HG03196 (cell line): Measurements from ENCODE around the gene CRIP3.
"Not testable (repeated sequence)": the region's sequence is repeated elsewhere in the genome, so short reads cannot be mapped to it uniquely, and the experiment has no call there.

Experiments
- ATAC-seq: cut with Tn5 transposase; IDR thresholded peaks from one replicate; pipeline ENCODE4 v1.9.1; 2021; ENCODE audit not compliant: unreplicated experiment

CRIP3 gene

DNA sequence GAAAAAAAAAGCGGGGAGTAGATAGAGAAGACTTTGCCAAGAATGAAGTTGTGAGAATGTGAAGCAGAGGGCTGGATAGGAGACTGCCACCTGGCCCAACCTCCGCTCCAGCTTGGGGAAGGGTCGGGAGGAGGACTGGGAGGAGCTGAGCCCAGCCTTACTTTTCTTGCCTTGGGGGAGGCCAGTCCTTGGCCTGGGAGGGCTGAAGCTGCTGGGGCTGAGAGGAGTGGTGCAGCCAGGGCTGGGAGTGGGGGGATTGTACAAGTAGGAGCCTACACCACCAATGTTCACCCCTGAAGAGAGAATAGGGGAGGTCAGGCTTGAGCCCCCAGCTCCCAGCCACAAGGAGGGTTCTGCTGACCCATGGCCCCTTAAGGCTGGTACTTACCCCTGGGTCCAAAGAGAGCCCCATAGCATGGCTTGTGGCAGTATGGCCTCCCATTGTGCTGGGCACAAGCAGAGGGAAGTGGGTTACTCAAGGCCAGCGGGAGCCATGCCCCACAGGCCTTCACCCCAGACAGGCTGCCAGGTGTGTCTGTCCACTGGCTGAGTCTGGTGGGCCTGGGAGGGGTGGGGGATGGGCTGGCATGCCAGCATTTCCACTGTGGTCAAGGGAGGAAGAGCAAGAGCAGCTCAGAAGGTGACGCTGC, 1.1 kb downstream of the CRIP3 start:
- no peak for ATAC-seq

DNA sequence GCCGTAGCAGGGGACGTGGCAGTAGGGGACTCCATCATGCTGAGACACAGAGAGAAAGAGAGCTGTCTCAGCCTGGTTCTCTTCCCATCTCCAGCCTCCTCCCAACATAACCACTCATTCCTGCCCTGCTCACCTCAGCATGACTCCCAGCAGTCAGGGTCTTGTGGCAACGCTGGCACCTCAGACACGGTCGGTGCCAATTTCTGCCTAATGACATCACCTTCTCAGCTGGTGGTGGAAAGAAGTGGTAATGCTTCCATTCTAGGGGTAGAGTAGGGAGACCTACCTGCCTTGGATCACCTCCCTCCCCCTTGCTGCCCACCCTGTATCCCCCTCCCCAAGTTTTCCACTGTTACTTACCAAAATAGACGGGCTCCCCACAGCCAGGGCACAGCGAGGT, 2.5 kb downstream of the CRIP3 start:
- no peak for ATAC-seq

DNA sequence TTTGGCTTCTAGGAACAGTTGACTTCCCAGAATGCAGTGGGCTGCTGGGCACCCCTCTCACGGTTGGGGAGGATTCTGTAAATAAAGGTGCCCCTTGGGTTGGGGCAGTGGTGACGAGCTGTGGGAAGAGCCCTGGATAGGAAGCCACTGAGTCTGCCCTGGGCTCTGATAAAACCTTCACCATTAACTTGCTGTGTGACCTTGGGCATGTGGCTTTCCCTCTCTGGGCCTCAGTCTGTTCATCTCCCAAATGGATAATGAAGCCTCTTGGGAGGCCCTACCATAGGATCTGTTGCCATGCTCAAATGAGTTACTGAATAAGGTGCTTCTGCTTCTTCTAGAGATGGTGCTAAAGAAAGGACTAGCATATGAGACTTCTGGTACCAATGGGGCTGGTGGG, 3.7 kb downstream of the CRIP3 start:
- ATAC-seq: no peak

DNA sequence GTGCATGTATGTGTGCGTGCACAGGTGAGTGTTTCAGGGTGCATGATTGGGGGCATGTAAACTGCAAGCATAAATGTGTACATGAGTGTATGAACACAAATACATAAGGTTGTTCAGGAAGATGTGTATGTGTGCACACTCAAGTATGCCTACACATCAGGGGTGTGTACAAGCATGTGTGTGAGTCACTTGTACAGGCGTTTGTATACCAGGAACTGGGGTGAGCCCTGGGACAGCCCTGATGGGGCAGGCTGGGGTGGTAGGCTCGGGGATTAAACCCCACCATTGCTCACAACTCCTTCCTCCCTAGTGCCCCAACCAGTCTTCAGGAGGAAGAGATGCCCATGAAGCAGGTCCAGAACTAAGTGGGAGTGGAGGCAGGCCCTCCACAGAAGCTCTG, 4.3 kb downstream of the CRIP3 start:
- no peak for ATAC-seq

DNA sequence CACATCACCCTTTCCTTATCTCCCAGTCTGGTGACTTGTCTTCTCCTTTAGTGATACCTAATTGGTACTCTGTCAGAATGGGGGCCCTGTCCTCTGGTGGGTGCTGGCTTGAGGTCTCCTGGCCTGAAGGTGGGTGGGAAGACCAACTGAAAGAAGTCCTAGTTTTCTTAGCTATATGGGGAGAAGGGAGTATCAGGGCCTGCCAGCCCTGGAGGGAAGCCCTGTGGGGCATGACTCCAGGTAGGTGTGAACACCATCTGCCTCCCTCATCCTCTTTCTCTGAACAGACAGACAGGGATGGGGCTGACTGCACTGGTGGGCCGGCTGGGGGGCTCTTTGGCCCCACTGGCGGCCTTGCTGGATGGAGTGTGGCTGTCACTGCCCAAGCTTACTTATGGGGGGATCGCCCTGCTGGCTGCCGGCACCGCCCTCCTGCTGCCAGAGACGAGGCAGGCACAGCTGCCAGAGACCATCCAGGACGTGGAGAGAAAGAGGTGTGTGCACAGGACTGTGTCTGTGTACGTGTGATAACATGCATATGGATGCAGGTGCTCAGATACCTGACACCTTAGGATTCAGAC, 4.8 kb downstream of the CRIP3 start:
- ATAC-seq: no peak

DNA sequence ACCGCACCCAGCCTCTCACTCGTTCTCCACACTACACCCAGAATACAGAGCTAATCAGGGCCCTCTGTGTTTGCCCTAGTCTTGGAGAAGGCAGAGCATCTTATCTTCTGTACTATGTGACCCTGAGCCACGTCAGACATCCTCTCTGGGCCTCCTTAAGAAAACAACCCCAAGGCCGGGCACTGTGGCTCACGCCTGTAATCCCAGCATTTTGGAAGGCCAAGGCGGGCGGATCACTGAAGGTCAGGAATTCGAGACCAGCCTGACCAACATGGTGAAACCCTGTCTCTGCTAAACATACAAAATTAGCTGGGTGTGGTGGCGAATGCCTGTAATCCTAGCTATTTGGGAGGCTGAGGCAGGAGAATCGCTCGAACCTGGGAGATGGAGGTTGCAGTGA, 5.6 kb downstream of the CRIP3 start:
- ATAC-seq: not testable (repeated sequence)

DNA sequence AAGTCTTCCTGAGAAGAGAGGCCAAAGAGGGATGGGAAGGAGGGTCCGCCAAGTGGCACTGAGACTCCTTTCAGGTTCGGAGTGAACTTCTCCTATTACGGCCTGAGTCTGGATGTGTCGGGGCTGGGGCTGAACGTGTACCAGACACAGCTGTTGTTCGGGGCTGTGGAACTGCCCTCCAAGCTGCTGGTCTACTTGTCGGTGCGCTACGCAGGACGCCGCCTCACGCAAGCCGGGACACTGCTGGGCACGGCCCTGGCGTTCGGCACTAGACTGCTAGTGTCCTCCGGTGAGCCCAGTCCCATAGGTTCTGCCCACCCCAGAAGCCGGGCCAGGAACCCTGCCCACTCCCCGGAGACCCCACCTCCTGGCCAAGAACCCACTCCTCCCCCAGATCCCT, 6.5 kb downstream of the CRIP3 start:
- ATAC-seq: no peak

DNA sequence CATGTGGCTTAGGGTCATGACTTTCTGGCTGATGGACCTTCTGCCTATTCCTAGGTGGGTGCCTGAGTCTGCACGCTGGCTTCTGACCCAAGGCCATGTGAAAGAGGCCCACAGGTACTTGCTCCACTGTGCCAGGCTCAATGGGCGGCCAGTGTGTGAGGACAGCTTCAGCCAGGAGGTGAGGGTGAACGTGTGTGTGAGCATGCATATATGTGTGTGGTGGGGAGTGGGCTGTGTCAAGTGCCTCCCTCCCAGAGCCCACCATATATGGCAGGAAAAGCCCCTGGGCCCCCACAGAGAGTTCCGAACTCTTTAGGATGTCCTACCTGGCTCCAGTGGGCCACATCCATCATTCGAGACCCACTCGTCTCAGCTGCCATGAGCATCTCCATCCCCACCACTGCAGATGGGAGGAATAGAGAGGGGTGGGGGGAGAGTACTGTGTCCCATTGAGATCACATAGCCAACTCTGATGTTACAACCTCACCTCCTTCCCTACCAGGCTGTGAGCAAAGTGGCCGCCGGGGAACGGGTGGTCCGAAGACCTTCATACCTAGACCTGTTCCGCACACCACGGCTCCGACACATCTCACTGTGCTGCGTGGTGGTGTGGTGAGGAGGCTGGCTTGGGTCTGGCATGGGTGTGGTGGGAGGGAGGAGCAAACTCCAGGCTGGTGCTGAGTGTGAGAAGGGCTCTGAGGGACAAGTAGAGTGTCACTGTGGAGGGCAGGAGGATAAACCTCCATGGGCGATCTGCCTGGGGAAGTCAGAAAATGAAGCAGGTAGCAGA, 7.3 kb downstream of the CRIP3 start:
- no peak for ATAC-seq

DNA sequence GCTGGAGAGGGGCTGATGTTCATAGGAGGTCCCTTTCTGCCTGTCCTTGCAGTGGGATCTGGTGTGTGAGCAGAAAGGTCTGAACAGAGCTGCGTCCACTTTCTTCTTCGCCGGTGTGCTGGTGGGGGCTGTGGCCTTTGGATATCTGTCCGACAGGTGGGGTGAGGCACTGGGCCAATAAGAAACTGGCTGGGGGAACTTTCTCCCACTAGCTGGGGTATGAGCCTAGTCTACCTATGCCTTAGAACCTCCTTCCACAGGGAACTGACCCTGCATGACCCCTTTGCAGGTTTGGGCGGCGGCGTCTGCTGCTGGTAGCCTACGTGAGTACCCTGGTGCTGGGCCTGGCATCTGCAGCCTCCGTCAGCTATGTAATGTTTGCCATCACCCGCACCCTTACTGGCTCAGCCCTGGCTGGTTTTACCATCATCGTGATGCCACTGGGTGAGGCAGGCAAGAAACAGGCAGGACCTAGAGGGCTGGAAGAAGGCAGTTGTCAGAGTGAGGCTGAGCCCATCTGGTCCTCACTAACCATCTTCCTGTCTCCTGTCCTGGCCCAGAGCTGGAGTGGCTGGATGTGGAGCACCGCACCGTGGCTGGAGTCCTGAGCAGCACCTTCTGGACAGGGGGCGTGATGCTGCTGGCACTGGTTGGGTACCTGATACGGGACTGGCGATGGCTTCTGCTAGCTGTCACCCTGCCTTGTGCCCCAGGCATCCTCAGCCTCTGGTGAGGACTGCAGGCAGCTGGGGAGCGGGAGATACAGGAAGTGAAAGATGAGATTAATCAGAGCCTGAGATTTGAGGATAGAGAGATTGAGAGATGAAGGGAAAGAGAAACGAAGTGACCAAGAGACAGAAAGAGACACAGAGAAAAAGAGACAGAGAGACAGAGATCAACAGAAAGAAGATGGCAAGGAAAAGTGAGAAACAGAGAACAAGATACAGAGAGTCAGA, 9.0 kb downstream of the CRIP3 start:
- ATAC-seq: no peak

DNA sequence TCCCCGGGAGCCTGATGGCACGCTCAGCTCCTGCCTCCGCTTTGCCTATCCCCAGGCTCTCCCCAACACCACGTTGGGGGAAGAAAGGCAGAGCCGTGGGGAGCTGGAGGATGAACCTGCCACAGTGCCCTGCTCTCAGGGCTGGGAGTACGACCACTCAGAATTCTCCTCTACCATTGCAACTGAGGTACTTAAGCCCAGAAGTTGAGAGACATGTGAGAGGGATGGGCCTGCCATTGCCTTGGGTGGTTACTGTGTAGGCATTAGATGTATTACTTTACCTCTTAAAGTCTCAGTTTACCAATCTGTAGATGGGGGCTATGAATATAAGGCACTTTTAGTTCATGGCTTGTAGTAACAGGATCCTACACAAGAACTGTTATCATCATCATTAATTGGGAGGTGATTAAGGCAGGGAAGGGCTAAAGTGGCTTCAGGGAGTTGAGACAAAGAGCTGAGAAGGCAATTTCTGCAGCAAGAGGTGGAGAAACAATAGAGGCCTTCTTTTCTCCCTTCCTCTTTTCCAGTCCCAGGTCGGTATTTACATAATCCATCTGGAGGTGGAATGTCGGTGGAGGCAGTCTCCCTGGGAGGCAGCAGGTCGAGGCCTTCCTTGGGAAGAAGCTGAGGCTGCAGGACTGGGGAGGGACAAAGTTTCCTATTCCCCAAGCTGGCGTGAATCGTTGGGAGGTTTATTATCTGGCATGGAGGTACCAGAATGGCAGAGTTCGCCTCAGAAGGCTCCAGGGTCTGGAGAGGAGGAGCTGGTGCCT, 9.9 kb downstream of the CRIP3 start:
- no peak for ATAC-seq

DNA sequence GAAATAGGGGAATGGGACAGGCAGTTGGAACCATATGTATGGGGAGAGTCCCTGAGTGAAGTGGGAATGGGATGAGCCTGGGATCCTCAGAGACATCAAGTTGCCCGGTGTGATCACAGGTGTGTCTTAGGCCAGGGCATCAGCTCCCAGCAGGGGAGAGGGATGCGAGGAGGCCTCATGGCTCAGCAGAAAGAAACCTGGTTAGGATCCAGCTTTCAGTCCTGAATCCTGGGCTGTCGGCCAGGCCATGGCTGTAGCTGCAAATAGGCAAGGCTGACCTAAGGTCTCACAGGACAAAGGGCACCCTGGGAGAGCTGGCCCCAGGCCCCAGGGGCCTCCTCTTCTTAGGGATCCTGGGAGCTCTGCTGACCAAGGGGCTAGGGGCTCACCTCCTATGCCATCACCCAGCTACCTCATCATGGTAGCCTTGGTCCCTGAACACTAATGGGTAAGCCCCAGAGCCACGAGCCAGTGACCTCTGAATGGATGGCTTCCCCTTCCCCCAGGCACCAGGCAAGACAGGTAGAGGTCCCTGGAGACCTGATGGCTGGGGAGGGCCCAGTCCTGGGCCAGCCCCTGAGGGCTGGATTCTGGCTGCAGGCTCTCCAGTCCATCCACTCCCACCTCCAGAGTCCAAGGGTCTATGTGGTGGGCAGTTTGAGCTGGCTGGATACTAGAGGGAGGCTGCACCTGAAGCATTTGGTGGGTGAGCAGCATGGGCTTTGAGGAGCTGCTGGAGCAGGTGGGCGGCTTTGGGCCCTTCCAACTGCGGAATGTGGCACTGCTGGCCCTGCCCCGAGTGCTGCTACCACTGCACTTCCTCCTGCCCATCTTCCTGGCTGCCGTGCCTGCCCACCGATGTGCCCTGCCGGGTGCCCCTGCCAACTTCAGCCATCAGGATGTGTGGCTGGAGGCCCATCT, 10.7 kb downstream of the CRIP3 start, which contains the start of gene SLC22A7:
TSS of gene SLC22A7 (plus strand) at position 617 of the 921 bp plus-strand sequence. CDS start at position 716, 99 bp downstream.
- ATAC-seq: no peak

DNA sequence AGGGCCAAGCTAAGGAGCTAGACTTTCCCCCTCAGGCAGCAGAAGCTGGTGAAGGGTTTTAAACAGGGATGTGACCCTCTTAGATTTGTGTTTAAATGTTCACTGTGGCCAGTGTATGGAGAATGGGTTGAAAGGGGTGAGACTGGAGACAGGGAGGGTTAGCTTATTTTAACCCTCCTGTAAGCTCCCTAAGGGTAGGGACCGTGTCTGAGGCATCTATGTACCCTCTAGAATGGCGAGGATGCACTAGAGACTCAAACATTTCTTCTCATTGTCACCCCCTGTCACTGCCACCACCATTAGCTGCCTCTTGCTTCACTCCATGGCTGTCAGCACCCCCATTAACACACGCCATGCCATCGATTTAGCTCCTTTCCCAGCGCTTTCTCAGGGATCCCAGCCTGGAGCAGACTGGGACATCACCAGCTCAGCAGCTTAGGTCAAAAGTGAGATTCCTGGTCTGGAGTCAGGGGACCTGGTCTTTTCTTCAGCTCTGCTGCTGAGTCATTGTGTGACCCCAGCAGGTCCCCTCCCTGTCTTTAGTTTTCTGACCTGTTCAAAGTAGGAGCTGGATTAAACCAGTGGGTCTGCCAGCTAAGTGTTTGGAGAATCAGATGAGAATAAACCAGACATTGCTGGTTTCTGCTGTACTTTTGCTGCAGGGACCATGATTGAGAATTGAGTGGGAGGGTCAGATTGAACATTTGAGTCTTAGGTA, 11.7 kb downstream of the CRIP3 start:
- ATAC-seq: no peak

DNA sequence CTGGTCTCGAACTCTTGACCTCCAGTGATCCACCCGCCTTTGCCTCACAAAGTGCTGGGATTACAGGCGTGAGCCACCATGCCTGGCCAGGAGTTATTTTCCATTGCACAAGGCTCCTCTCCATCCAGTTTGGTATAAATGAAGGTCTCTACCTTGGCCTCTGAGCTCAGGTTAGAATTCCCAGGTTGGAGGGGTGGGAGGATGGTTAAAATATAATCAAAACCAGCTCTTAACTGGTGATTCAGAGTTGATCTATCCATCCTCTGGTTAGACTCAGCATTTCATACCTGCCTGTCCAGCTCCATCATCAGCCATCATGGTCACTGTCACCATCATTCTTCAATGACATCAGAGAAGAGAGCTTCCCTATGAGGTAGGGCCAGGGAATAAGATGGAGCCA, 13.2 kb downstream of the CRIP3 start:
- ATAC-seq: no peak

DNA sequence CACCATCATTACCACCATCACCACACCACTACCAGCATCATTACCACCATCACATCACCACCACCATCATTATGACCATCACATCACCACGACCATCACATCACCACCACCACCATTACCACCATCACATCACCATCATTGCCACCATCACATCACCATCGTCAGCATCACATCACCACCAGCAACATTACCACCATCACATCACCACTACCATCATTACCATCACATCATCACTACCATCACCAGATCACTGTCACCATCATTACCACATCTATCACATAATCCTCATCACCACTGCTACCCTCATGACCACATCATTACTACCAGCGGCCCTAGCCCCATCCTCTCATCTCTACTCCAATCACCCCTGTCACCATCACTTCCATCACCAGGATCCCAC, 14.1 kb downstream of the CRIP3 start:
- ATAC-seq: no peak

DNA sequence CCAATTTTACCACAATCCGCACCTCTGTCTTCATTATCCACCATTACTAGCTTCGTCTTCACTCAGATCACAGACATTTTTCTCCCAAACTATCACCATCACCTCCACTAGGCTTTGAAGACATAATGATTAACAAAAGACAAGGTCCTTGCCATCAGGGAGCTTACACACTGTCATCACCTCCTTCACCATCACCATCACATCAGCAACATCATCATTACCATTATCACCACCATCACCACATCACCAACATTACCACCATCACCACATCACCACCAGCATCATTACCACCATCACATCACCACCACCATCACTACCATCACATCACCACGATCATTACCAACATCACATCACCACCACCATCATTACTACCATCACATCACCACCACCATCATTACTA, 14.9 kb downstream of the CRIP3 start:
- no peak for ATAC-seq

DNA sequence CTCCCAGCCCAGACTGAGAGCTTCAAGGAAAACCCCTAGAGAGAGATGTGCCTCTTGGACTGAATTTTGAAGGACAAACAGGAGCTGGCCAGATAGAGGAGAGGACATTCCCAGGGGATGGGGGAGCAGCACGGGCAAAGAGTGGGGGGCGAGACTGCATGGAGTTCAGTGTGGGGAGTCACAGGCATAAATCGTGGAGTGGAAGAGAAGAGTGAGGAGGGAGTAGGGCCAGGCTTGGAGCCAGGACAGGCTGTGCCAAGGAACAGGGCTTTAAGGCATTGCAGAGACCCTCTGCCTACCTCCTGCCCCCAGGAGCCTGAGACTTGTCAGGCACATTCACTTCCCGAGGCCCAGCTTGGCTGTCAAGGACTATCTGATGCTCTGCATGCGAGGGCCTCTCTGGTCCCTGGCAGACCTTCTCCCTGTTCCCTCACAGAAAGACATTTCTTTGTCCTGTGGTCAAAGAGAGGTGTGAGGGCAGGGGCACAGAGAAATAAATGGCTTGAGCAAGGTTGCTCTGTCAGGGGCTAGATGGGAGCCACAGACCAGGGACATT, 15.8 kb downstream of the CRIP3 start:
- ATAC-seq: no peak

DNA sequence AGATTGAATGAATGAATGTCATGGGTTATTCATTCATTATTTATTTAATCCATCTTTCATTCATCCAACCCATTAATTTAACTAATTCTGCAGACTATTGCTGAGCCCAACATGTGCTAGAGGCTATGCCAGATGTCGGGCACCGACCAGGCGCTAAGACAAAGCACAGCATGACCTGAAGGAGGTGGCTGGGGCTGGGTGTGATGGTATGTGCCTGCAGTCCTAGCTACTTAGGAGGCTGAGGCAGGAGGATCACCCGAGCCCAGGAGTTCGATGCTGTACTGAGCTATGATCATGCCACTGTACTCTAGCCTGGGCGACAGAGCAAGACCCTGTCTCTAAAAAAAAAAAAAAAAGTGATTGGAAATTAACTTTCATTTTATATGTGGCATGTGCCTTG, 16.3 kb downstream of the CRIP3 start:
- ATAC-seq: no peak

DNA sequence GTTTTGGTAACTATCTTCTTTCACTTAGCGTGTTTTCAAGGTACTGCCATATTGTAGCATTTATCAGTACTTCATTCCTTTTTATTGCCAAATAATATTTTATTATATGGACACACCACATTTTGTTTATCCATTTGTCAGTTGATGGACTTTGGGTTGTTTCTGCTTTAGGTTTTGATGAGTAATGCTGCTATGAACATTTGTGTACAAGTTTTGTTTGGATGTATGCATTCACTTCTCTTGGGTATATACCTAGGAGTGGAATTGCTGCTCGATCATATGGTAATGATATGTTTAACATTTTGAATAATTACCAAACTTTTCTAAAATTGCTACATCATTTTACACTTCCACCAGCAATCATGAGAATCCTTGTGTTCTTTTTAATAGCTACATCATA, 16.9 kb downstream of the CRIP3 start:
- ATAC-seq: no peak
